ENCODE measurements around the gene FAM168A. TPM values are rescaled to one million over a fixed set of nuclear protein-coding genes. Genes with fewer than 3 reads are reported as not detected.
"Not testable (repeated sequence)": the region's sequence is repeated elsewhere in the genome, so short reads cannot be mapped to it uniquely, and the experiment has no call there.

The FAM168A gene
- total RNA-seq, 1 experiment from 2014 or later = 12.9 TPM

DNA sequence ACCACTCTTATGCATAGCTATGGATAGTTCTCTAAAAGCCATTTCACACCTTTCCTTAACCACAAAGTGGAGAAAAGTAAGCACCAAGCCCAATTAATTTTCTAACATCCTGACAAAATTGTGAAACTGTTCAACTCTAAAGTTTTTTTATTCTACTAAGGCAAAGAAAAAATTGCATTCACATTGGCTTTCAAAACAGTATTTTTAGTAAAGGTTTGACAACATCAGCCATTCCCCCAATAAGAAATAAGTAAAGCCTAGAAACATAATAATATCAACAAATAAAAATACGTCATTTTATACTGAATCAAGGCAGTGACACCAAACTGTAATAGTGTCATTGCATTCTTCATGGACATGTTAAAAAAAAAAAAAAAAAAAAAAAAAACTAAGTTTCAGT lies 11.1 kb downstream of the FAM168A start:
- H3K9me3 ChIP-seq (ENCODE audit: low read length) = no peaks in the 10 kb centered on the region
- H2AFZ ChIP-seq (ENCODE audit: low read length) = no peak overlapping the region
- H3K4me2 ChIP-seq (ENCODE audit: low read depth, low read length, poor library complexity, severe bottlenecking) = no peak overlapping the region
- H3K4me3 ChIP-seq (ENCODE audit: low read length) = no peak overlapping the region
- peaks cover 25% of the 10 kb centered on the region for H4K20me1 ChIP-seq (ENCODE audit: insufficient read depth, low read depth, low read length)
- H3K36me3 ChIP-seq (ENCODE audit: insufficient read depth, low read length) = no peaks in the 10 kb centered on the region
- H3K79me2 ChIP-seq (ENCODE audit: low read length) = no peaks in the 10 kb centered on the region
- no peak for DNase-seq
- H3K9ac ChIP-seq (ENCODE audit: low read length) = no peak overlapping the region
- H3K27ac ChIP-seq (ENCODE audit: low read length) = no peak overlapping the region
- no peaks in the 10 kb centered on the region for H3K9me2 ChIP-seq (replicated peaks; ENCODE audit: insufficient read depth, low read length)
- no peaks in the 10 kb centered on the region for H3K27me3 ChIP-seq (ENCODE audit: low read length)
- H3K4me1 ChIP-seq (ENCODE audit: low read length) = peaks cover 10% of the 10 kb centered on the region

DNA sequence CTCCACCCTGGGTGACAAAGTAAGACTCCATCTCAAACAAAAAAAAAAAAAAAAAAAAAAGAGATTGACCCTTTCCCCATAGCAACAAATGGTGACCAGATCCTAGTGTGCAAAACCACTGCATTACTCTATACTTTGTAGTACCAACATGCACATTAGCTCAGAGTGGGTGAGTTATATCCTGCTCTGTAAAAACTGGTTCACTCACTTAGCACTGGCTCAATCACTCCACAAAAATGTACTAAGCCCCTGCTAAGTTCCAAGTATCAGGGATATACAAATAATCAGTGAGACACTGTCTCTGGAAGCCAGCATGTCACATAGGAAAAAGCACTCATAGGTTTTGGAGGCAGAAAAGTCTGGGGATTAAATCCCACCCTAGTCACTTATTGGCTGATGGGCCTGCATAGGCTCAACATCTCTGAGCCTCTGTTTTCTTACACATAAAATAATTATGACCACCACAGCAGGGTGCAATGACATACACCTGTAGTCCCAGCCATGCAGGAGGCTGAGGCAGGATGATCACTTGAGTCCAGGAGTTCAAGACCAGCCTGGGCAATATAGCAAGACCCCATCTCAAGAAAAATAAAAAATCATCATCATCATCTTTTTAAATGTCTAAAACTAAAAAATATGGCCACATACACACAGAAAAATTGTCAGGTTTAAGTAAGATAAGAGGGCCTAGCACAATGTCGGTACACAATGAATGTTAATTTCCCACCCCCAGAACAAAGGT lies 11.9 kb downstream of the FAM168A start:
- DNase-seq = no peak
- Histone ChIP-seq H3K4me3 (ENCODE audit: low read length) (no peak overlapping the region), H3K27me3 (ENCODE audit: low read length) (no peaks in the 10 kb centered on the region), H2AFZ (ENCODE audit: low read length) (no peak overlapping the region), H4K20me1 (ENCODE audit: insufficient read depth, low read depth, low read length) (peaks cover 30% of the 10 kb centered on the region), H3K9ac (ENCODE audit: low read length) (no peak overlapping the region), H3K4me2 (ENCODE audit: low read depth, low read length, poor library complexity, severe bottlenecking) (no peak overlapping the region), H3K36me3 (ENCODE audit: insufficient read depth, low read length) (no peaks in the 10 kb centered on the region), H3K9me2 (replicated peaks; ENCODE audit: insufficient read depth, low read length) (no peaks in the 10 kb centered on the region), H3K9me3 (ENCODE audit: low read length) (no peaks in the 10 kb centered on the region), H3K79me2 (ENCODE audit: low read length) (no peaks in the 10 kb centered on the region), H3K4me1 (ENCODE audit: low read length) (peaks cover 2% of the 10 kb centered on the region), H3K27ac (ENCODE audit: low read length) (no peak overlapping the region)

DNA sequence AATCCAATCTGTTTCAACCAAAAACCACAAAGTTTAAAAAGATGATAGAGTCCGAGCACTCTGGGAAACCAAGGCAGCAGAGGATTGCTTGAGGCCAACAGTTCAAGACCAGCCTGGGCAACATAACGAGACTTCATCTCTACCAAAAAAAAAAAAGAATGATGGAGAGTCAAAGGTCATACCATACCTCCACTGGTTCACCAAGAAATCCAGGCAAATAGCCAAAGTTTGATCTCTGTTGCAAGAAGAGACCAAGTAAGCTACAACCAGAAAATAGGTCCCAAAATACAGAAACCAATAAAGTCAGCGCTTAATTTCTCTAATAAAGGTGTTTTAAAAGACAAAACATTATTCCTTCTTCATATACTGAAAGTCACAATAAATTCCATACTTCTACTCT lies 13.1 kb downstream of the FAM168A start:
- H3K4me2 ChIP-seq (ENCODE audit: low read depth, low read length, poor library complexity, severe bottlenecking) = no peak overlapping the region
- H3K27ac ChIP-seq (ENCODE audit: low read length) = no peak overlapping the region
- no peaks in the 10 kb centered on the region for H3K36me3 ChIP-seq (ENCODE audit: insufficient read depth, low read length)
- no peaks in the 10 kb centered on the region; the same call in 1 of the 2 replicates for H3K4me1 ChIP-seq (ENCODE audit: low read length)
- H3K9me3 ChIP-seq (ENCODE audit: low read length) = no peaks in the 10 kb centered on the region
- no peaks in the 10 kb centered on the region for H3K79me2 ChIP-seq (ENCODE audit: low read length)
- no peak overlapping the region for H3K4me3 ChIP-seq (ENCODE audit: low read length)
- no peaks in the 10 kb centered on the region for H3K27me3 ChIP-seq (ENCODE audit: low read length)
- H2AFZ ChIP-seq (ENCODE audit: low read length) = no peak overlapping the region
- no peak for DNase-seq
- H3K9ac ChIP-seq (ENCODE audit: low read length) = no peak overlapping the region
- no peaks in the 10 kb centered on the region for H3K9me2 ChIP-seq (replicated peaks; ENCODE audit: insufficient read depth, low read length)
- peaks cover 31% of the 10 kb centered on the region for H4K20me1 ChIP-seq (ENCODE audit: insufficient read depth, low read depth, low read length)

DNA sequence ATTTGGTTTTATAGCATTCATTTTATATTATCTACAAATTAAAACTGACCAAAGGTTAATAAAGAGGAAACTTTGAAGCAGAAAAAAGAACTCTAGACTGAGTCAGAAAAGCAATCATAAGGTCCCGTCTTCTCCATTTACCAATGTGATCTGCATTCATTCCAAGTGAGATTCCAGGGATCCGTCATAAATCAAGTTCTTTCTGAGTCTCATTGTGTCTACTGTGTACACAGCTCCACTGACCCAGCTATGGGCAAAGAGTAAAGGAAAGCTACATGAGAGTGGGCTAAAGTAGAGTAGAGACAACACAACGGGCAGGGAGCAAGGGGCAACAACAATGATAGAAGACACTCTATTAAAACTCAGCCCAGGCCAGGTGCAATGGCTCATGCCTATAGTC lies 15.3 kb downstream of the FAM168A start:
- DNase-seq = no peak
- no peaks in the 10 kb centered on the region; the same call in 1 of the 2 replicates for H3K36me3 ChIP-seq (ENCODE audit: insufficient read depth, low read length)
- no peak overlapping the region for H3K27ac ChIP-seq (ENCODE audit: low read length)
- peaks cover 32% of the 10 kb centered on the region for H4K20me1 ChIP-seq (ENCODE audit: insufficient read depth, low read depth, low read length)
- H3K79me2 ChIP-seq (ENCODE audit: low read length) = no peaks in the 10 kb centered on the region
- H3K4me3 ChIP-seq (ENCODE audit: low read length) = no peak overlapping the region
- H3K9me3 ChIP-seq (ENCODE audit: low read length) = no peaks in the 10 kb centered on the region
- no peak overlapping the region for H3K9ac ChIP-seq (ENCODE audit: low read length)
- no peak overlapping the region for H2AFZ ChIP-seq (ENCODE audit: low read length)
- no peak overlapping the region for H3K4me2 ChIP-seq (ENCODE audit: low read depth, low read length, poor library complexity, severe bottlenecking)
- H3K4me1 ChIP-seq (ENCODE audit: low read length) = peaks cover 6% of the 10 kb centered on the region
- no peaks in the 10 kb centered on the region for H3K27me3 ChIP-seq (ENCODE audit: low read length)
- no peaks in the 10 kb centered on the region for H3K9me2 ChIP-seq (replicated peaks; ENCODE audit: insufficient read depth, low read length)

DNA sequence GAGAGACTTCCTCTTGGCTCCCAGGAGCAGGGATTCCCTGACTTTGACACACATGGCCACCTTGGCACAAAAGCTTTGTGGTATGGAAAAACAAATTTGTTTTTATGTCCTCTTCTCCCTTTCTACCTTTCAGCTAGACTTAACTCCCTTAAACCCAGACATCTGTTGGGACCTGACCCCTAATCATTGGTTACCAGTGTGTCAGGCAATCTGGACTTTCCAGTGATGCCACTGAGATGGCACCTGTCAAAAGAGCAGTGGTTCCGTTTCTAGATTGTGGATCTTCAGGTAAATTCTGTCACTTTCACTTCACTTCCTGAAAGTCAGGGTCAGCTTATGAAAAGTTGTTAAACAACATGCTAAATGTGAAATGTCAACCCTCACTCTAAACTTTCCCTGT lies 17.2 kb downstream of the FAM168A start:
- not testable (repeated sequence) for DNase-seq

DNA sequence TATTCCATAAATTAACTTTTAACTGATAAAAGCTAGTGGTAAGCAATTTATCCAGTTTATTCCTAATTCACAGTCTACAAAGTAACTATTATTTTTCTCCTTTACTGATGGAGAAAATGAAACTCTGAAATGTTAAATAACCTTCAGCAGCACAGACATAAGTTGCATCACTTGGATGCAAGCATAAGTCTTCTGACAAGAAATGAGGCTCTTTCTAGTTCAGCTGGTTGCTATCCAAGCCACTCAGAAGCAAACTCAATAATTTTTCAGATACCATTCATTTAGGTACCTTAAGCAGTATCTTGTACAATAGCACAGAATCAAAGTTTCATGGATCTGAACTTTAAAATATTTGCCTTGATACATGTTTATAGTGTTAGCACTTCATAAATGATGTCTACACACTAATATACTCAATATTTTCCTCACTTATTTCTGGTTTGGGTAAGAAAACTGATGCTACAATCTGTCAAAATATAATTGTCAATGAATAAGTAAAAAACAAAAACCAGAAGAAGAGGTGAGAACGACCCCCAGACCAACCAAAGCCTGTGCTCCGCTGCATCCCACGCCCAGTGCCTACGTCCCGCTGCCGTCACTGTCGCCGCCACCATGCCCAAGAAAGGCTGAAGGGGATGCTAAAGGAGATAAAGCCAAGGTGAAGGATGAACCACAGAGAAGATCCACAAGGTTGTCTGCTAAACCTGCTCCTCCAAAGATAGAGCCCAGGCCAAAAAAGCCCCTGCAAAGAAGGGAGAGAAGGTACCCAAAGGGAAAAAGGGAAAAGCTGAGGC lies 18.1 kb downstream of the FAM168A start:
- Histone ChIP-seq H3K9ac (ENCODE audit: low read length) (no peak overlapping the region), H3K4me1 (ENCODE audit: low read length) (peaks cover 6% of the 10 kb centered on the region), H3K4me3 (ENCODE audit: low read length) (no peak overlapping the region), H3K79me2 (ENCODE audit: low read length) (no peaks in the 10 kb centered on the region), H3K36me3 (ENCODE audit: insufficient read depth, low read length) (no peaks in the 10 kb centered on the region; the same call in 1 of the 2 replicates), H4K20me1 (ENCODE audit: insufficient read depth, low read depth, low read length) (peaks cover 21% of the 10 kb centered on the region), H3K9me3 (ENCODE audit: low read length) (no peaks in the 10 kb centered on the region), H3K27ac (ENCODE audit: low read length) (no peak overlapping the region), H2AFZ (ENCODE audit: low read length) (no peak overlapping the region), H3K9me2 (replicated peaks; ENCODE audit: insufficient read depth, low read length) (no peaks in the 10 kb centered on the region), H3K4me2 (ENCODE audit: low read depth, low read length, poor library complexity, severe bottlenecking) (no peak overlapping the region), H3K27me3 (ENCODE audit: low read length) (no peaks in the 10 kb centered on the region)
- no peak for DNase-seq

More for the DNA sequence above, 17.2 kb downstream of the FAM168A start:
- H3K9me3 ChIP-seq (ENCODE audit: low read length); H3K9ac ChIP-seq (ENCODE audit: low read length); H2AFZ ChIP-seq (ENCODE audit: low read length); H3K9me2 ChIP-seq (replicated peaks; ENCODE audit: insufficient read depth, low read length); H3K4me2 ChIP-seq (ENCODE audit: low read depth, low read length, poor library complexity, severe bottlenecking); H3K27me3 ChIP-seq (ENCODE audit: low read length); H3K79me2 ChIP-seq (ENCODE audit: low read length); H3K36me3 ChIP-seq (ENCODE audit: insufficient read depth, low read length); H3K4me3 ChIP-seq (ENCODE audit: low read length); H3K4me1 ChIP-seq (ENCODE audit: low read length); H3K27ac ChIP-seq (ENCODE audit: low read length): not testable (repeated sequence)
- peaks cover 24% of the 10 kb centered on the region for H4K20me1 ChIP-seq (ENCODE audit: insufficient read depth, low read depth, low read length)

DNA sequence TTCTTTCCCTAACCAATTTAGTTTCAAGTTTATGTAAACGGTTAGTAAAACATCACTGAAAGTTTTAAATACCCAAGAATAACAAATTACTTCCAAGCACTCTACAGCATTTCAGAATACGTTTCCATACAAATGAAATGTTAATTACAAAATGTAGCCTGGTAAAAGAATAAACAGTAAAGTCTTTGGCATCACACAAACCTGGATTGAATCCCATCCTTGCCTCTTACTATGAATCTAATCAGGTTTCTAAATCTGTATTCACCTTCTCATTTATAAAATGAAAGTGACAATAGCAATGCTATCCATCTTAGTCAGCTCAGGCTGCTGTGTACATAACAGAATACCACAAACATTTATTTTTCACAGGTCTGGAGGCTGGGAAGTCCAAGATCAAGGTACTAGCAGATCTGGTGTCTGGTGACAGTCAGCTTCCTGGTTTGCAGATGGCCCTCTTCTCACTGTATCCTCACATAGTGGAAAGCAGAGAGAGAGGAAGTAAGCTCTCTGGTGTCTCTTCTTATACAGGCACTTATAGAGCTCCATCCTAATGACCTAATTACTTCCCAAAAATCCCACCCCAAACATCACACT lies 19.2 kb downstream of the FAM168A start:
- DNase-seq = no peak
- Histone ChIP-seq H3K4me3 (ENCODE audit: low read length) (no peak overlapping the region), H3K27me3 (ENCODE audit: low read length) (no peaks in the 10 kb centered on the region)

DNA sequence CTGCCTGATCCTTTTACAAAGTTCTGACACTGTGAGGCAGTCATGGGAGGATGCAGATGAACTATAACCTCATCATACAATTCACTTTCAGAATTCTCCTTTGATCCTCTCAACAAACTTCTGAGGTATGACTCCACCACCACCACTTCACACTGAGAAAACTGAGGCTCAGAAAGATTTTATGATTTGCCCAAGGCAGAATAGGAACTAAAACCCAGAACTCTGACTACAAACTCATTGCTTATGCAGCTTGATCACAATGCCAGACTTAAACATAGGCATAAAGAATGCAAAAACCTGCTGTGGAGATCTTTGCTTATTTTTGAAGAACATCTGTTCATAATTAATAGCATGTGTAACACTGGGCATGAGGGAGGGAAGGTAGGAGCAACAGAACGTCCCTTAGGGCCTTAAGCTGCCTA lies 20.4 kb downstream of the FAM168A start:
- H3K9me3 ChIP-seq (ENCODE audit: low read length) = no peaks in the 10 kb centered on the region
- H3K27ac ChIP-seq (ENCODE audit: low read length) = no peak overlapping the region
- peaks cover 6% of the 10 kb centered on the region for H3K4me1 ChIP-seq (ENCODE audit: low read length)
- peaks cover 15% of the 10 kb centered on the region for H4K20me1 ChIP-seq (ENCODE audit: insufficient read depth, low read depth, low read length)
- no peak overlapping the region for H3K4me2 ChIP-seq (ENCODE audit: low read depth, low read length, poor library complexity, severe bottlenecking)
- no peaks in the 10 kb centered on the region for H3K27me3 ChIP-seq (ENCODE audit: low read length)
- H3K36me3 ChIP-seq (ENCODE audit: insufficient read depth, low read length) = no peaks in the 10 kb centered on the region; the same call in 1 of the 2 replicates
- H2AFZ ChIP-seq (ENCODE audit: low read length) = no peak overlapping the region
- no peak overlapping the region for H3K4me3 ChIP-seq (ENCODE audit: low read length)
- no peak overlapping the region for H3K9ac ChIP-seq (ENCODE audit: low read length)
- H3K79me2 ChIP-seq (ENCODE audit: low read length) = no peaks in the 10 kb centered on the region
- DNase-seq = no peak
- H3K9me2 ChIP-seq (replicated peaks; ENCODE audit: insufficient read depth, low read length) = no peaks in the 10 kb centered on the region

More for the DNA sequence above, 19.2 kb downstream of the FAM168A start:
- no peak overlapping the region for H3K27ac ChIP-seq (ENCODE audit: low read length)
- H3K9me2 ChIP-seq (replicated peaks; ENCODE audit: insufficient read depth, low read length) = no peaks in the 10 kb centered on the region
- no peak overlapping the region for H2AFZ ChIP-seq (ENCODE audit: low read length)
- H3K4me1 ChIP-seq (ENCODE audit: low read length) = peaks cover 6% of the 10 kb centered on the region
- no peaks in the 10 kb centered on the region for H3K79me2 ChIP-seq (ENCODE audit: low read length)
- peaks cover 21% of the 10 kb centered on the region for H4K20me1 ChIP-seq (ENCODE audit: insufficient read depth, low read depth, low read length)
- H3K36me3 ChIP-seq (ENCODE audit: insufficient read depth, low read length) = no peaks in the 10 kb centered on the region; the same call in 1 of the 2 replicates
- no peak overlapping the region for H3K4me2 ChIP-seq (ENCODE audit: low read depth, low read length, poor library complexity, severe bottlenecking)
- H3K9ac ChIP-seq (ENCODE audit: low read length) = no peak overlapping the region
- no peaks in the 10 kb centered on the region for H3K9me3 ChIP-seq (ENCODE audit: low read length)

Data from Karpas-422 (cell line).